WERI-Rb-1 (cell line): ENCODE measurements around the gene CNTFR.

Experiments used
- DNase-seq: peaks from one replicate; pipeline ENCODE4 v3.0.0-alpha.2; 2020
- H3K27ac ChIP-seq: fragments of 250-450 bp; sonication (Bioruptor Pico); 2 replicates; pipeline ENCODE4 v1.5.1; 2020; ENCODE audit warnings: mild to moderate bottlenecking, moderate library complexity
- H3K27me3 ChIP-seq: fragments of 250-450 bp; sonication (Bioruptor Pico); 2 replicates; pipeline ENCODE4 v1.5.1; 2021; ENCODE audit warnings: mild to moderate bottlenecking, low read depth, moderate library complexity; ENCODE audit not compliant: insufficient read depth, severe bottlenecking
- H3K36me3 ChIP-seq: fragments of 250-450 bp; sonication (Bioruptor Pico); 2 replicates; pipeline ENCODE4 v1.5.1; 2020; ENCODE audit warnings: mild to moderate bottlenecking, moderate library complexity
- H3K4me3 ChIP-seq: 2 replicates; pipeline ENCODE4 v1.5.1; 2011; ENCODE audit warnings: low read depth, mild to moderate bottlenecking, control low read depth, low read length
- H3K9me3 ChIP-seq: fragments of 250-450 bp; sonication (Bioruptor Pico); 2 replicates; pipeline ENCODE4 v1.5.1; 2021; ENCODE audit warnings: mild to moderate bottlenecking, moderate library complexity; ENCODE audit not compliant: severe bottlenecking
- CTCF ChIP-seq: IDR thresholded peaks from 2 replicates; pipeline ENCODE4 v1.5.1; 2011; ENCODE audit warnings: low read depth, mild to moderate bottlenecking, control low read depth, inconsistent platforms, low read length

Gene CNTFR

GRCh38 chr9:34522971-34523797 is 66.3 kb downstream of the CNTFR start, which contains the start of gene ENHO:
Gene ENHO, minus strand, starts transcription at chr9:34522990. Its CDS starts 1,295 bp downstream, at chr9:34521695.
- no peaks in the 10 kb centered on the region for H3K36me3 ChIP-seq
- peaks cover 16% of the 10 kb centered on the region for H3K9me3 ChIP-seq
- no peak for TF ChIP-seq CTCF
- peak within 1 kb of the TSS; percentile 33 for H3K4me3 ChIP-seq
- H3K27me3 ChIP-seq: peaks cover 50% of the 10 kb centered on the region
- H3K27ac ChIP-seq: no peak within 1 kb of the TSS
- peak; percentile 83 for DNase-seq

GRCh38 chr9:34522091-34522887 is 67.2 kb downstream of the CNTFR start:
- no peaks in the 10 kb centered on the region for H3K36me3 ChIP-seq
- H3K27ac ChIP-seq: no peak overlapping the region
- peaks cover 50% of the 10 kb centered on the region for H3K27me3 ChIP-seq

GRCh38 chr9:34521406-34522045 is 68.0 kb downstream of the CNTFR start:
- DNase-seq: no peak
- Histone ChIP-seq H3K27ac (no peak overlapping the region), H3K9me3 (no peaks in the 10 kb centered on the region), H3K36me3 (no peaks in the 10 kb centered on the region), H3K27me3 (peaks cover 50% of the 10 kb centered on the region), H3K4me3 (no peak overlapping the region)
- TF ChIP-seq CTCF: no peak

More at GRCh38 chr9:34522091-34522887, 67.2 kb downstream of the CNTFR start:
- H3K4me3 ChIP-seq: peak overlapping the region; percentile 33
- H3K9me3 ChIP-seq: peaks cover 7% of the 10 kb centered on the region
- DNase-seq: no peak
- TF ChIP-seq CTCF: no peak

- TF ChIP-seq CTCF: no peak
- no peak for DNase-seq
- H3K27me3 ChIP-seq: peaks cover 50% of the 10 kb centered on the region
- no peaks in the 10 kb centered on the region for H3K36me3 ChIP-seq
- H3K4me3 ChIP-seq: no peak overlapping the region
- no peaks in the 10 kb centered on the region for H3K9me3 ChIP-seq
- no peak overlapping the region for H3K27ac ChIP-seq
Observed at GRCh38 chr9:34520505-34521385, 68.8 kb downstream of the CNTFR start.

- no peak for DNase-seq
Observed at GRCh38 chr9:34520096-34520495, 69.4 kb downstream of the CNTFR start.

More at GRCh38 chr9:34520096-34520495, 69.4 kb downstream of the CNTFR start:
- Histone ChIP-seq H3K27ac (no peak overlapping the region), H3K27me3 (peaks cover 47% of the 10 kb centered on the region), H3K9me3 (no peaks in the 10 kb centered on the region), H3K4me3 (no peak overlapping the region), H3K36me3 (no peaks in the 10 kb centered on the region)
- no peak for TF ChIP-seq CTCF
